H1 (cell line): ENCODE measurements around the gene CCL23. TPM values are rescaled to one million over a fixed set of nuclear protein-coding genes. Genes with fewer than 3 reads are reported as not detected.

Source experiments
- CTCF ChIA-PET: fragments of 300-600 bp; sonication (Branson Sonifier 250); formaldehyde crosslinking; loops from one replicate; lab custom pipeline; 2021; ENCODE audit not compliant: partially characterized antibody; lab: Charles Lee
- POLR2A ChIA-PET: fragments of 300-600 bp; sonication (Branson Sonifier 250); formaldehyde crosslinking; loops from one replicate; lab custom pipeline; 2021; ENCODE audit warnings: inconsistent platforms; ENCODE audit not compliant: partially characterized antibody; lab: Charles Lee
- DNase-seq, 2 experiments: peaks; one replicate each; pipeline versions ENCODE4 v3.0.0 to v3.0.0-alpha.2; 2010 to 2022; ENCODE audit warnings: low spot score in 2 of 2, low read depth in 1 of 2, mixed read lengths in 1 of 2
- FAIRE-seq: peaks from 2 replicates; lab custom pipeline; 2011; peaks lifted over from hg19 to GRCh38; lab: Jason Lieb, UNC
- H2AFZ ChIP-seq: 2 replicates; pipeline ENCODE4 v1.8.1; 2012; ENCODE audit warnings: low read length, inconsistent platforms
- H2AK5ac ChIP-seq: 2 replicates; pipeline ENCODE4 v1.6.1; 2013; ENCODE audit warnings: low read depth, low read length
- H2BK120ac ChIP-seq: replicated peaks from 2 replicates; pipeline ENCODE3; 2013; ENCODE audit warnings: low read depth, low read length, inconsistent platforms
- H2BK12ac ChIP-seq: 2 replicates; pipeline ENCODE4 v1.6.1; 2013; ENCODE audit warnings: low read depth, low read length
- H2BK15ac ChIP-seq: 2 replicates; pipeline ENCODE4 v1.6.1; 2013; ENCODE audit warnings: low read length
- H2BK20ac ChIP-seq: 2 replicates; pipeline ENCODE4 v1.6.1; 2013; ENCODE audit warnings: low read length
- H2BK5ac ChIP-seq: 2 replicates; pipeline ENCODE4 v1.6.1; 2013; ENCODE audit warnings: low read depth, low read length
- H3K14ac ChIP-seq: 2 replicates; pipeline ENCODE4 v1.6.1; 2013; ENCODE audit warnings: inconsistent platforms; ENCODE audit not compliant: insufficient read length
- H3K18ac ChIP-seq: 2 replicates; pipeline ENCODE4 v1.6.1; 2013; ENCODE audit warnings: low read length; ENCODE audit errors: extremely low read depth
- H3K23ac ChIP-seq: 2 replicates; pipeline ENCODE4 v1.6.1; 2013; ENCODE audit warnings: inconsistent platforms; ENCODE audit not compliant: insufficient read length
- H3K23me2 ChIP-seq: 2 replicates; pipeline ENCODE4 v1.6.1; 2013; ENCODE audit warnings: low read depth, low read length
- H3K27ac ChIP-seq: 2 replicates; pipeline ENCODE4 v1.6.1; 2011; ENCODE audit warnings: low read depth, low read length, inconsistent platforms
- H3K27me3 ChIP-seq, 4 experiments: replicated peaks in 1 of 4; 1 replicate in 1 of 4; 2 replicates in 3 of 4; pipeline versions ENCODE4 v1.6.1 to v1.8.1; 2011 to 2013; ENCODE audit warnings: low read length in 3 of 4, mild to moderate bottlenecking in 3 of 4, inconsistent platforms in 2 of 4, mixed read lengths in 2 of 4, moderate library complexity in 1 of 4; ENCODE audit not compliant: control insufficient read depth in 3 of 4, insufficient read depth in 3 of 4; ENCODE audit errors: extremely low read depth in 1 of 4
- H3K36me3 ChIP-seq, 4 experiments: 2 replicates each; pipeline versions ENCODE4 v1.6.1 to v1.8.1; 2011 to 2013; ENCODE audit warnings: mild to moderate bottlenecking in 4 of 4, low read length in 3 of 4, moderate library complexity in 2 of 4, control low read depth in 1 of 4, inconsistent platforms in 1 of 4; ENCODE audit not compliant: insufficient read depth in 4 of 4, control insufficient read depth in 2 of 4
- H3K4ac ChIP-seq: replicated peaks from 2 replicates; pipeline ENCODE3; 2013; ENCODE audit warnings: low read length, low read depth, mixed read lengths, inconsistent platforms; ENCODE audit not compliant: insufficient read length
- H3K4me1 ChIP-seq, 4 experiments: replicated peaks in 1 of 4; 1 replicate in 1 of 4; 2 replicates in 3 of 4; pipeline versions ENCODE4 v1.6.1 to v1.8.1; 2011 to 2013; ENCODE audit warnings: low read length in 3 of 4, inconsistent platforms in 2 of 4, mixed read lengths in 1 of 4; ENCODE audit not compliant: insufficient read depth in 4 of 4, control insufficient read depth in 3 of 4
- H3K4me2 ChIP-seq, 2 experiments: 2 replicates each; pipeline versions ENCODE4 v1.6.1 to v1.8.1; 2011 to 2013; ENCODE audit warnings: low read depth in 2 of 2, low read length in 2 of 2, control low read depth in 1 of 2, inconsistent platforms in 1 of 2, mild to moderate bottlenecking in 1 of 2; ENCODE audit not compliant: insufficient read depth in 1 of 2
- H3K4me3 ChIP-seq, 4 experiments: fragments of 200-600, 300-600 bp in 1 of 4; sonication (generic), shearing (Covaris generic), sonication (Bioruptor Twin) in 1 of 4; 2 replicates each; pipeline versions ENCODE4 v1.5.1 to v1.8.1; 2011 to 2016; ENCODE audit warnings: low read length in 4 of 4, low read depth in 3 of 4, control low read depth in 2 of 4, inconsistent platforms in 2 of 4, mild to moderate bottlenecking in 2 of 4, mixed read lengths in 1 of 4, moderate library complexity in 1 of 4; ENCODE audit not compliant: insufficient read depth in 2 of 4; ENCODE audit errors: extremely low read depth in 1 of 4
- H3K56ac ChIP-seq: replicated peaks from 2 replicates; pipeline ENCODE3; 2013; ENCODE audit warnings: low read depth, mild to moderate bottlenecking, mixed read lengths, low read length, inconsistent platforms; ENCODE audit not compliant: insufficient read length
- H3K79me1 ChIP-seq: 2 replicates; pipeline ENCODE4 v1.6.1; 2013; ENCODE audit warnings: low read depth, low read length, control low read depth
- H3K79me2 ChIP-seq, 2 experiments: 2 replicates each; pipeline versions ENCODE4 v1.6.1 to v1.8.1; 2012 to 2013; ENCODE audit warnings: low read length in 2 of 2, mild to moderate bottlenecking in 2 of 2, inconsistent platforms in 1 of 2; ENCODE audit not compliant: insufficient read depth in 2 of 2, control insufficient read depth in 1 of 2
- H3K9ac ChIP-seq, 4 experiments: replicated peaks in 1 of 4; 1 replicate in 1 of 4; 2 replicates in 3 of 4; pipeline versions ENCODE4 v1.6.1 to v1.8.1; 2011 to 2013; ENCODE audit warnings: low read depth in 3 of 4, low read length in 3 of 4, control low read depth in 2 of 4, mild to moderate bottlenecking in 2 of 4, moderate library complexity in 2 of 4, inconsistent platforms in 1 of 4; ENCODE audit errors: extremely low read depth in 1 of 4
- H3K9me3 ChIP-seq, 2 experiments: 2 replicates each; pipeline versions ENCODE4 v1.6.1 to v1.8.1; 2012 to 2013; ENCODE audit warnings: mild to moderate bottlenecking in 2 of 2, moderate library complexity in 2 of 2, control low read depth in 1 of 2, inconsistent platforms in 1 of 2, low read depth in 1 of 2, low read length in 1 of 2, mixed read lengths in 1 of 2; ENCODE audit not compliant: insufficient read depth in 2 of 2
- H4K20me1 ChIP-seq, 2 experiments: replicated peaks in 1 of 2; 2 replicates each; pipeline versions ENCODE3 to v1.8.1; 2011 to 2013; ENCODE audit warnings: inconsistent platforms in 2 of 2, low read length in 2 of 2, mild to moderate bottlenecking in 1 of 2; ENCODE audit not compliant: insufficient read depth in 2 of 2, control insufficient read depth in 1 of 2
- H4K5ac ChIP-seq: 2 replicates; pipeline ENCODE4 v1.6.1; 2013; ENCODE audit warnings: low read length, low read depth, mixed read lengths, inconsistent platforms; ENCODE audit not compliant: insufficient read length
- H4K8ac ChIP-seq: 2 replicates; pipeline ENCODE4 v1.8.0; 2013; ENCODE audit warnings: mild to moderate bottlenecking, moderate library complexity, low read length, inconsistent platforms; ENCODE audit not compliant: insufficient read depth; ENCODE audit errors: extremely low read depth
- H4K91ac ChIP-seq: replicated peaks from 2 replicates; pipeline ENCODE3; 2013; ENCODE audit warnings: low read length, mixed read lengths, inconsistent platforms; ENCODE audit not compliant: insufficient read length
- BCL11A ChIP-seq, 2 experiments: IDR thresholded peaks; one replicate each; pipeline ENCODE4 v1.6.1; 2011; ENCODE audit warnings: low read depth in 2 of 2, low read length in 2 of 2, mild to moderate bottlenecking in 2 of 2
- CTCF ChIP-seq, 3 experiments: IDR thresholded peaks; 1 replicate in 2 of 3; 2 replicates in 1 of 3; pipeline versions ENCODE4 v1.5.1 to v1.6.1; 2011; ENCODE audit warnings: low read length in 3 of 3, mild to moderate bottlenecking in 3 of 3, inconsistent platforms in 2 of 3, low read depth in 1 of 3, moderate library complexity in 1 of 3; ENCODE audit not compliant: insufficient read depth in 1 of 3; ENCODE audit errors: control extremely low read depth in 1 of 3
- RAD21 ChIP-seq, 2 experiments: IDR thresholded peaks in 1 of 2; conservative IDR thresholded peaks in 1 of 2; 2 replicates each; pipeline ENCODE4 v1.6.1; 2011; ENCODE audit warnings: low read depth in 2 of 2, low read length in 2 of 2, improper control_type of control experiment in 1 of 2, inconsistent platforms in 1 of 2, mild to moderate bottlenecking in 1 of 2, moderate library complexity in 1 of 2
- WGBS, 2 experiments: shearing (Covaris generic) in 1 of 2; methylation state at CpG; one replicate each; pipeline versions ENCODE4 v1.1.6 to v1.1.7; 2013 to 2015; ENCODE audit warnings: low lambda C conversion rate in 2 of 2, mixed read lengths in 2 of 2, inconsistent platforms in 1 of 2, low coverage in 1 of 2, missing lambda C conversion rate in 1 of 2; ENCODE audit not compliant: insufficient replicate concordance in 2 of 2, insufficient coverage in 1 of 2, insufficient read length in 1 of 2; ENCODE audit errors: extremely low coverage in 1 of 2, missing lambda C conversion rate in 1 of 2; 5-methylcytosine and 5-hydroxymethylcytosine counted together
- long read RNA-seq, 2 experiments: library from RNA in 1 of 2; library from capped mRNA in 1 of 2; stranded (forward); transcript quantifications; one replicate each; pipeline ENCODE4 v2.0.0, GENCODE V29; 2021; ENCODE audit warnings: inconsistent platforms in 1 of 2
- polyA minus RNA-seq, 3 experiments: library from RNA; depleted of rRNA, polyadenylated mRNA; stranded (reverse); fragments of >200 nt; gene quantifications; 1 replicate in 2 of 3; 2 replicates in 1 of 3; pipeline ENCODE4 v1.2.3, GENCODE V29; 2011
- polyA plus RNA-seq, 7 experiments: library from polyadenylated mRNA; depleted of rRNA in 3 of 7; stranded (reverse) in 5 of 7; unstranded in 2 of 7; fragments of >200 nt in 5 of 7; fragments of 200-250 nt in 2 of 7; gene quantifications; 1 replicate in 5 of 7; 2 replicates in 1 of 7; 4 replicates in 1 of 7; pipeline versions ENCODE4 v1.2.1 to v1.2.3, GENCODE V29; 2011 to 2013; ENCODE audit warnings: missing spikeins in 2 of 7, mixed read lengths in 2 of 7
- total RNA-seq: library from RNA; stranded (reverse); fragmentation: NEBNext Ultra II Directional; extraction: Animal tissue kit (Norgen Biotek cat#: 25700); gene quantifications from 2 replicates; pipeline ENCODE4 v1.2.1, GENCODE V29; 2021

Gene CCL23
- total RNA-seq, result not detected in 2 replicates
- polyA plus RNA-seq (2011; rRNA removed), result not detected in 2 replicates
- polyA plus RNA-seq (2011; cell fraction: cytosol; rRNA removed), result not detected
- not detected for polyA plus RNA-seq (2011; cell fraction: nucleus; rRNA removed)
- polyA plus RNA-seq (2012, experiment 1 of 2), result not detected in 4 replicates
- not detected for polyA plus RNA-seq (2012, experiment 2 of 2)
- polyA plus RNA-seq (2013, experiment 1 of 2), result not detected
- polyA plus RNA-seq (2013, experiment 2 of 2), result not detected
- not detected in 2 replicates for polyA minus RNA-seq (2011; rRNA and poly(A)+ RNA removed)
- not detected for polyA minus RNA-seq (2011; cell fraction: cytosol; rRNA and poly(A)+ RNA removed)
- not detected for polyA minus RNA-seq (2011; cell fraction: nucleus; rRNA and poly(A)+ RNA removed)
- long read RNA-seq, experiment 1, result 0 reads
- long read RNA-seq, experiment 2, result 0 reads

- Histone ChIP-seq H2BK5ac (no peak within 1 kb of the TSS), H4K5ac (no peak within 1 kb of the TSS), H3K4me2 (no peak within 1 kb of the TSS), H2BK15ac (no peak within 1 kb of the TSS), H3K4ac (no peak within 1 kb of the TSS), H2BK12ac (no peak within 1 kb of the TSS), H3K23ac (no peak within 1 kb of the TSS), H3K36me3 (no peaks in the 10 kb centered on the region), H4K20me1 (no peaks in the 10 kb centered on the region), H3K56ac (no peak within 1 kb of the TSS), H3K14ac (no peak within 1 kb of the TSS), H3K4me3 (no peak within 1 kb of the TSS), H4K91ac (no peak within 1 kb of the TSS), H4K8ac (no peak within 1 kb of the TSS), H3K79me1 (no peaks in the 10 kb centered on the region), H3K9me3 (peaks cover 0 to 3% of the 10 kb centered on the region in 2 experiments; a peak in 2 of 4 replicates), H2AK5ac (no peak within 1 kb of the TSS), H2BK120ac (no peak within 1 kb of the TSS), H3K9ac (no peak within 1 kb of the TSS), H2BK20ac (no peak within 1 kb of the TSS), H3K27ac (no peak within 1 kb of the TSS), H3K4me1 (no peaks in the 10 kb centered on the region), H3K18ac (no peak within 1 kb of the TSS), H3K23me2 (no peaks in the 10 kb centered on the region), H3K79me2 (no peaks in the 10 kb centered on the region)
- 87% methylated on average over 6 of the region's 6 CpGs; no CpG with 5 or more reads in 1 of the 2 experiments for WGBS, 2 experiments
- DNase-seq (no peak), FAIRE-seq (no peak)
- POLR2A ChIA-PET, result no interaction called here
- CTCF ChIA-PET, result interaction anchor here (0.6 to 1.7 kb wide), 4 partner anchors 10 to 96 kb away, joined by 3 to 5 read pairs (median 4); no protein-coding TSS in a partner anchor
- TF ChIP-seq BCL11A (IDR thresholded peaks at IDR 0.05; ENCODE audit: low read depth in 2 of 2, low read length in 2 of 2) (no peak), RAD21 (IDR thresholded peaks at IDR 0.05 in 1 of 2, conservative IDR thresholded peaks at IDR 0.05 in 1 of 2; ENCODE audit: low read depth in 2 of 2, low read length in 2 of 2) (peak in 1 of 2 experiments; percentile 12; a peak in 1 of 4 replicates), CTCF (IDR thresholded peaks at IDR 0.05; ENCODE audit: control extremely low read depth in 1 of 3, insufficient read depth in 1 of 3, low read depth in 1 of 3, low read length in 3 of 3) (0 out of 4 replicates have a peak, but pooled peaks of 1 of the 3 experiments have one; percentile 3)
- TF ChIP-seq, all 59 proteins: peak for 2
- Histone ChIP-seq H2AFZ (no peak within 1 kb of the TSS), H3K27me3 (no peaks in the 10 kb centered on the region)
Observed at GRCh38 chr17:36017799-36018198, at the start of gene CCL23. TSS of gene CCL23 (minus strand) at chr17:36017972. CDS start at chr17:36017897, 75 bp downstream.
